Measurements from ENCODE around the gene GTPBP4.

- TF ChIP-seq ZBTB34 (CRISPR knock-in tag; IDR thresholded peaks at IDR 0.05): no peak
- no peak for TF ChIP-seq YY1 (IDR thresholded peaks at IDR 0.05; ENCODE audit: insufficient read depth, insufficient replicate concordance, low read depth, low read length)
- no peak for TF ChIP-seq ZNF879 (CRISPR knock-in tag; IDR thresholded peaks at IDR 0.05)
- TF ChIP-seq ELF1 (CRISPR knock-in tag; IDR thresholded peaks at IDR 0.05): no peak
- no peak for TF ChIP-seq CTCF (CRISPR knock-in tag; IDR thresholded peaks at IDR 0.05)
These were observed 59.7 kb downstream of the GTPBP4 start for GRCh38 chr10:1047937-1048336.

Measured in HepG2 (cell line).